ENCODE measurements around the gene COL4A6. TPM values are rescaled to one million over a fixed set of nuclear protein-coding genes. Genes with fewer than 3 reads are reported as not detected.

Gene COL4A6
- total and polyA plus RNA-seq, 2 of the 8 experiments (the other 6 are each of a cell fraction or from before 2014, with no cell fraction given): 5.9 to 11.8 TPM

DNA sequence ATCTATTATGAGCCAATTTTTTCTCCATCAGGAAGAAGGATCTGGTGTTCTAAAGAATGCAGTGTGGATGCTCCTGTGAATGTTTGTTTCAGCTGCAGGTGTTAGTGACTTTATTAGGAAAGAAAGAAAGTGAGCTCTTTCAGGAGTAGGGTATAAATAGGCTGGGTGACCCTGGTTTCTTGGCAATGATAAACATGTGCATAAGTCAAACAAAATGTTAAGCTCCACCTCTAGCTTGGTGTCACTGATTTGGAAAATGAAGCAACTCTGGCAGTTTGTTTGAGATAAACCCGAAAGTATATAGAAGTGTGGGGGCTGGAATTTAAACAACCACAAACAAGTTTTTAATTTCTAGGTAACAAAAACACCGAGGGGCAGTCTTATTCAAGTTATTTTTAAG, 152.3 kb downstream of the COL4A6 start:
- CTCF ChIA-PET (ENCODE audit: partially characterized antibody): interaction anchor here (1.1 to 2.4 kb wide), 3 partner anchors 14 to 20 kb away, joined by 3 to 7 read pairs (median 6); no protein-coding TSS in a partner anchor
- H3K79me1 ChIP-seq (ENCODE audit: low read depth, low read length): no peaks in the 10 kb centered on the region
- no peaks in the 10 kb centered on the region for H3K79me2 ChIP-seq (ENCODE audit: control insufficient read depth in 1 of 2, insufficient read depth in 2 of 2, low read length in 2 of 2)
- no peak for DNase-seq (ENCODE audit: low read depth in 1 of 2, low spot score in 2 of 2)
- no peak overlapping the region for H4K5ac ChIP-seq (ENCODE audit: insufficient read length, low read depth, low read length)
- H3K27me3 ChIP-seq (replicated peaks in 1 of 4; ENCODE audit: control insufficient read depth in 3 of 4, extremely low read depth in 1 of 4, insufficient read depth in 3 of 4, low read length in 3 of 4): no peaks in the 10 kb centered on the region
- H4K91ac ChIP-seq (replicated peaks; ENCODE audit: insufficient read length, low read length): no peak overlapping the region
- 78% methylated on average over 2 of the region's 2 CpGs; no CpG with 5 or more reads in 1 of the 2 experiments for WGBS, 2 experiments (ENCODE audit: extremely low coverage in 1 of 2, insufficient coverage in 1 of 2, insufficient read length in 1 of 2, insufficient replicate concordance in 2 of 2, low coverage in 1 of 2, low lambda C conversion rate in 2 of 2, missing lambda C conversion rate in 1 of 2)
- no peaks in the 10 kb centered on the region for H3K9me3 ChIP-seq (ENCODE audit: insufficient read depth in 2 of 2, low read depth in 1 of 2, low read length in 1 of 2)
- POLR2A ChIA-PET (ENCODE audit: partially characterized antibody): no interaction called here
- no peak overlapping the region for H4K8ac ChIP-seq (ENCODE audit: extremely low read depth, insufficient read depth, low read length)
- no peak overlapping the region for H2BK20ac ChIP-seq (ENCODE audit: low read length)
- H2BK5ac ChIP-seq (ENCODE audit: low read depth, low read length): no peak overlapping the region
- H3K14ac ChIP-seq (ENCODE audit: insufficient read length): no peak overlapping the region
- H3K4ac ChIP-seq (replicated peaks; ENCODE audit: insufficient read length, low read depth, low read length): no peak overlapping the region
- no peak overlapping the region for H3K56ac ChIP-seq (replicated peaks; ENCODE audit: insufficient read length, low read depth, low read length)
- no peak overlapping the region for H2BK120ac ChIP-seq (replicated peaks; ENCODE audit: low read depth, low read length)
- H4K20me1 ChIP-seq (replicated peaks in 1 of 2; ENCODE audit: control insufficient read depth in 1 of 2, insufficient read depth in 2 of 2, low read length in 2 of 2): no peaks in the 10 kb centered on the region
- FAIRE-seq: no peak
- H3K4me1 ChIP-seq (replicated peaks in 1 of 4; ENCODE audit: control insufficient read depth in 3 of 4, insufficient read depth in 4 of 4, low read length in 3 of 4): no peaks in the 10 kb centered on the region
- no peak overlapping the region for H3K27ac ChIP-seq (ENCODE audit: low read depth, low read length)
- no peak overlapping the region for H3K4me2 ChIP-seq (ENCODE audit: insufficient read depth in 1 of 2, low read depth in 2 of 2, low read length in 2 of 2)
- H3K9ac ChIP-seq (replicated peaks in 1 of 4; ENCODE audit: extremely low read depth in 1 of 4, low read depth in 3 of 4, low read length in 3 of 4): no peak overlapping the region
- H2AK5ac ChIP-seq (ENCODE audit: low read depth, low read length): no peak overlapping the region
- no peaks in the 10 kb centered on the region for H3K36me3 ChIP-seq (ENCODE audit: control insufficient read depth in 2 of 4, insufficient read depth in 4 of 4, low read length in 3 of 4)
- H3K23me2 ChIP-seq (ENCODE audit: low read depth, low read length): no peaks in the 10 kb centered on the region
- H2BK15ac ChIP-seq (ENCODE audit: low read length): no peak overlapping the region
- H3K18ac ChIP-seq (ENCODE audit: extremely low read depth, low read length): no peak overlapping the region
- H2BK12ac ChIP-seq (ENCODE audit: low read depth, low read length): no peak overlapping the region
- H3K23ac ChIP-seq (ENCODE audit: insufficient read length): no peak overlapping the region
- no peak overlapping the region for H3K4me3 ChIP-seq (ENCODE audit: extremely low read depth in 1 of 4, insufficient read depth in 2 of 4, low read depth in 3 of 4, low read length in 4 of 4)
- H2AFZ ChIP-seq (ENCODE audit: low read length): no peak overlapping the region
- TF ChIP-seq SUZ12 (IDR thresholded peaks at IDR 0.05; ENCODE audit: low read length) (no peak), TCF12 (IDR thresholded peaks at IDR 0.05; ENCODE audit: low read depth, low read length) (no peak), CEBPB (IDR thresholded peaks at IDR 0.05; ENCODE audit: low read depth, low read length) (no peak), POLR2A (IDR thresholded peaks at IDR 0.05; ENCODE audit: control extremely low read depth in 1 of 2, low read depth in 2 of 2, low read length in 2 of 2) (no peak), SIN3A (conservative IDR thresholded peaks at IDR 0.05 in 1 of 2, IDR thresholded peaks at IDR 0.05 in 1 of 2; ENCODE audit: low read depth in 1 of 2, low read length in 2 of 2) (no peak), SP2 (IDR thresholded peaks at IDR 0.05; ENCODE audit: low read length) (no peak), YY1 (IDR thresholded peaks at IDR 0.05; ENCODE audit: low read depth, low read length) (no peak), NRF1 (IDR thresholded peaks at IDR 0.05; ENCODE audit: low read depth, low read length) (no peak), CHD2 (IDR thresholded peaks at IDR 0.05; ENCODE audit: low read length) (no peak), ATF3 (IDR thresholded peaks at IDR 0.05; ENCODE audit: insufficient read depth, low read depth, low read length) (no peak), KDM1A (IDR thresholded peaks at IDR 0.05; ENCODE audit: borderline replicate concordance, low read length) (no peak), ASH2L (IDR thresholded peaks at IDR 0.05; ENCODE audit: low read length) (no peak), JUN (IDR thresholded peaks at IDR 0.05; ENCODE audit: low read depth, low read length) (no peak), RFX5 (IDR thresholded peaks at IDR 0.05; ENCODE audit: borderline replicate concordance, low read depth, low read length) (no peak), KDM5A (IDR thresholded peaks at IDR 0.05; ENCODE audit: low read length) (no peak), TEAD4 (IDR thresholded peaks at IDR 0.05; ENCODE audit: low read depth, low read length) (no peak)

Data from H1 (cell line).